DND-41 (cell line): ENCODE results near the gene NPM1.

ENCODE experiments used
- ATAC-seq: fragments of 200-7000 bp; cut with Tn5 transposase; 3 replicates; pipeline ENCODE4 v1.9.1; 2021; ENCODE audit warnings: low read depth; ENCODE audit not compliant: insufficient read depth
- DNase-seq: peaks from one replicate; pipeline ENCODE4 v3.0.0-alpha.2; 2020
- H2AFZ ChIP-seq: 2 replicates; pipeline ENCODE4 v1.6.0; 2012; ENCODE audit warnings: low read depth, low read length
- H3K27ac ChIP-seq: 2 replicates; pipeline ENCODE4 v1.5.1; 2012; ENCODE audit warnings: low read length, inconsistent platforms
- H3K27me3 ChIP-seq: fragments of 200-600 bp; sonication (generic); 2 replicates; pipeline ENCODE4 v1.6.0; 2012; ENCODE audit warnings: low read length, mild to moderate bottlenecking, inconsistent platforms; ENCODE audit not compliant: insufficient read depth, poor library complexity
- H3K36me3 ChIP-seq: 2 replicates; pipeline ENCODE4 v1.5.1; 2012; ENCODE audit warnings: low read length, inconsistent platforms; ENCODE audit not compliant: insufficient read depth
- H3K4me1 ChIP-seq: 2 replicates; pipeline ENCODE4 v1.5.1; 2012; ENCODE audit warnings: mild to moderate bottlenecking, low read length; ENCODE audit not compliant: insufficient read depth
- H3K4me2 ChIP-seq: 2 replicates; pipeline ENCODE4 v1.6.0; 2012; ENCODE audit warnings: mild to moderate bottlenecking, moderate library complexity, low read length, inconsistent platforms; ENCODE audit not compliant: insufficient read depth
- H3K4me3 ChIP-seq, 2 experiments: fragments of 200-600 bp in 1 of 2; shearing (Covaris generic) in 1 of 2; 2 replicates each; pipeline ENCODE4 v1.5.1; 2012 to 2016; ENCODE audit warnings: inconsistent platforms in 2 of 2, low read length in 2 of 2, mild to moderate bottlenecking in 2 of 2, low read depth in 1 of 2, moderate library complexity in 1 of 2
- H3K79me2 ChIP-seq: 2 replicates; pipeline ENCODE4 v1.6.0; 2012; ENCODE audit warnings: low read length, inconsistent platforms; ENCODE audit not compliant: insufficient read depth
- H3K9ac ChIP-seq: 2 replicates; pipeline ENCODE4 v1.6.0; 2012; ENCODE audit warnings: low read depth, mild to moderate bottlenecking, inconsistent platforms, low read length, moderate library complexity
- H3K9me3 ChIP-seq: 2 replicates; pipeline ENCODE4 v1.5.1; 2012; ENCODE audit warnings: low read length, moderate library complexity, mild to moderate bottlenecking, inconsistent platforms; ENCODE audit not compliant: insufficient read depth, severe bottlenecking
- H4K20me1 ChIP-seq: 2 replicates; pipeline ENCODE4 v1.6.0; 2012; ENCODE audit warnings: low read length; ENCODE audit not compliant: insufficient read depth
- CTCF ChIP-seq: IDR thresholded peaks from 2 replicates; pipeline ENCODE4 v1.5.1; 2012; ENCODE audit warnings: borderline replicate concordance, low read length, moderate library complexity, mild to moderate bottlenecking; ENCODE audit not compliant: poor library complexity, severe bottlenecking; ENCODE audit errors: extremely low read depth
- EZH2 ChIP-seq: IDR thresholded peaks from 3 replicates; pipeline ENCODE4 v1.6.1; 2012; ENCODE audit warnings: borderline replicate concordance, low read depth, mild to moderate bottlenecking, moderate library complexity, low read length, inconsistent platforms; ENCODE audit not compliant: severe bottlenecking

Gene NPM1

GRCh38 chr5:171363846-171364245 lies 23.8 kb upstream of the NPM1 start:
- Histone ChIP-seq H3K79me2 (no peaks in the 10 kb centered on the region), H3K4me3 (no peak overlapping the region), H3K4me1 (no peaks in the 10 kb centered on the region), H2AFZ (no peak overlapping the region), H3K27ac (no peak overlapping the region), H3K4me2 (no peak overlapping the region), H3K36me3 (no peaks in the 10 kb centered on the region), H3K9me3 (no peaks in the 10 kb centered on the region), H3K9ac (no peak overlapping the region), H4K20me1 (no peaks in the 10 kb centered on the region), H3K27me3 (peaks cover 2% of the 10 kb centered on the region)
- ATAC-seq (no peak), DNase-seq (no peak)
- TF ChIP-seq CTCF (no peak), EZH2 (no peak)

- Histone ChIP-seq H3K4me1 (no peaks in the 10 kb centered on the region), H2AFZ (no peak overlapping the region), H3K27me3 (peaks cover 2% of the 10 kb centered on the region), H3K9me3 (no peaks in the 10 kb centered on the region), H3K4me3 (no peak overlapping the region), H3K79me2 (no peaks in the 10 kb centered on the region), H3K4me2 (no peak overlapping the region), H3K9ac (no peak overlapping the region), H4K20me1 (no peaks in the 10 kb centered on the region), H3K27ac (no peak overlapping the region), H3K36me3 (no peaks in the 10 kb centered on the region)
- DNase-seq = no peak
- peak; percentile 53 for TF ChIP-seq CTCF
- no peak for TF ChIP-seq EZH2
- ATAC-seq = no peak
Measured at GRCh38 chr5:171365351-171365750, 22.3 kb upstream of the NPM1 start.

GRCh38 chr5:171366645-171367044 lies 21.0 kb upstream of the NPM1 start:
- H3K9ac ChIP-seq = no peak overlapping the region

More at GRCh38 chr5:171366645-171367044, 21.0 kb upstream of the NPM1 start:
- DNase-seq (no peak), ATAC-seq (no peak)
- H3K4me2 ChIP-seq = no peak overlapping the region
- H3K36me3 ChIP-seq = no peaks in the 10 kb centered on the region
- H3K9me3 ChIP-seq = no peaks in the 10 kb centered on the region
- H3K79me2 ChIP-seq = no peaks in the 10 kb centered on the region
- H3K4me1 ChIP-seq = no peaks in the 10 kb centered on the region
- no peaks in the 10 kb centered on the region for H4K20me1 ChIP-seq
- H3K4me3 ChIP-seq = no peak overlapping the region
- no peak for TF ChIP-seq EZH2
- no peak for TF ChIP-seq CTCF
- no peak overlapping the region for H2AFZ ChIP-seq
- no peak overlapping the region for H3K27ac ChIP-seq
- peaks cover 2% of the 10 kb centered on the region for H3K27me3 ChIP-seq
